A549 (cell line): ENCODE data around the gene RAB40A.

Source experiments
- CTCF ChIP-seq: fragments of >200 bp; sonication (Bioruptor Twin); formaldehyde crosslinking; IDR thresholded peaks from 3 replicates; pipeline ENCODE4 v1.5.1; 2016
- EP300 ChIP-seq, 2 experiments: fragments of >200 bp; sonication (Bioruptor Twin); formaldehyde crosslinking; IDR thresholded peaks; 2 replicates in 1 of 2; 3 replicates in 1 of 2; pipeline ENCODE4 v1.6.1; 2016 to 2017
- ESRRA ChIP-seq: fragments of 150-350 bp; IDR thresholded peaks from 2 replicates; pipeline ENCODE4 v1.6.1; 2014; ENCODE audit warnings: mild to moderate bottlenecking, low read length, borderline replicate concordance
- KDM5A ChIP-seq: fragments of 200-600 bp; sonication (generic); IDR thresholded peaks from 2 replicates; pipeline ENCODE4 v1.6.1; 2016; ENCODE audit warnings: antibody characterized with exemption, mild to moderate bottlenecking
- MAX ChIP-seq: IDR thresholded peaks from 2 replicates; pipeline ENCODE4 v1.6.1; 2012
- MAZ ChIP-seq: fragments of 150-350 bp; IDR thresholded peaks from 2 replicates; pipeline ENCODE4 v1.6.1; 2014; ENCODE audit warnings: antibody characterized with exemption, low read depth, low read length, borderline replicate concordance
- NR3C1 ChIP-seq: fragments of >200 bp; sonication (Bioruptor Twin); formaldehyde crosslinking; IDR thresholded peaks from 3 replicates; pipeline ENCODE4 v1.6.1; 2017
- POLR2A ChIP-seq: IDR thresholded peaks from 2 replicates; pipeline ENCODE4 v1.6.1; 2012; ENCODE audit warnings: mild to moderate bottlenecking, low read length
- RAD21 ChIP-seq, 2 experiments: fragments of >200 bp in 1 of 2; sonication (Bioruptor Twin) in 1 of 2; formaldehyde crosslinking in 1 of 2; IDR thresholded peaks in 1 of 2; conservative IDR thresholded peaks in 1 of 2; 2 replicates in 1 of 2; 3 replicates in 1 of 2; pipeline ENCODE4 v1.6.1; 2012 to 2018; ENCODE audit warnings: inconsistent platforms in 1 of 2
- RCOR1 ChIP-seq: fragments of 150-350 bp; IDR thresholded peaks from 2 replicates; pipeline ENCODE4 v1.6.1; 2014; ENCODE audit warnings: antibody characterized with exemption, low read length, low read depth
- RNF2 ChIP-seq: fragments of 200-600 bp; sonication (generic); IDR thresholded peaks from 2 replicates; pipeline ENCODE4 v1.6.1; 2016; ENCODE audit warnings: low read depth, mild to moderate bottlenecking, antibody characterized with exemption, moderate library complexity, borderline replicate concordance

DNA sequence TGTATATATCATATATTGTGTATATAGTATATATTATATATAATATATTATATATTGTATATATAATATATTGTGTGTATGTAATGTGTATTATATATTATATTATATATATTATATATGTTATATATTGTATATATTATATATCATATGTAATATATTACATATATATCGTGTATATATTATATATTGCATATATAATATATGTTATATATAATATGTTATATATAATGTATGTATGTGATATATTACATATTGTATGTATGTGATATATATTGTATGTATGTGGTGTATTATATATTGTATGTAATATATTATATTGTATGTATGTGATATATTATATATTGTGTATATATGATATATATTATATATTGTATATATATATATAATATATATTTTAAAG is 30.5 kb downstream of the RAB40A start:
- no peak for TF ChIP-seq RNF2
- TF ChIP-seq NR3C1, result no peak
- TF ChIP-seq CTCF, result no peak
- TF ChIP-seq EP300 (IDR thresholded peaks at IDR 0.05), result no peak
- TF ChIP-seq RAD21 (conservative IDR thresholded peaks at IDR 0.05 in 1 of 2, IDR thresholded peaks at IDR 0.05 in 1 of 2), result no peak
- no peak for TF ChIP-seq POLR2A
- no peak for TF ChIP-seq RCOR1
- no peak for TF ChIP-seq MAZ
- no peak for TF ChIP-seq KDM5A
- no peak for TF ChIP-seq MAX
- TF ChIP-seq ESRRA, result no peak
